K562 (cell line): ENCODE measurements around the gene NUAK2. TPM values are rescaled to one million over a fixed set of nuclear protein-coding genes. Genes with fewer than 3 reads are reported as not detected.
A peak's percentile ranks its signal among the peaks of the same experiment; 100 is the strongest.

Experiments
- ATAC-seq: fragments of 200-7000 bp; cut with Tn5 transposase; 3 replicates; pipeline ENCODE4 v1.9.1; 2020; ENCODE audit warnings: moderate library complexity
- BruUV-seq: library from RNA; stranded (reverse); fragments of 400-500 nt; replicated peaks from 2 replicates; lab custom pipeline; 2021; lab: Mats Ljungman, UMichigan
- CTCF ChIA-PET: fragments of 300-600 bp; formaldehyde crosslinking; extraction: SDS; loops from one replicate; lab custom pipeline; 2021; ENCODE audit warnings: low intra/inter-chr PET ratio; lab: Yijun Ruan, JAX
- POLR2A ChIA-PET: fragments of 300-600, 350-650 bp; sonication (Branson Sonifier 250); formaldehyde crosslinking; extraction: SDS; loops from one replicate; lab custom pipeline; 2021; ENCODE audit warnings: antibody characterized with exemption, inconsistent platforms; lab: Yijun Ruan, JAX
- DNase-seq, 4 experiments: peaks; one replicate each; pipeline versions ENCODE4 v3.0.0 to v3.0.0-alpha.2; 2011 to 2018; ENCODE audit warnings: low spot score in 3 of 4, mixed read lengths in 3 of 4; ENCODE audit errors: extremely low read depth in 1 of 4
- FAIRE-seq: peaks from 2 replicates; lab custom pipeline; 2011; peaks lifted over from hg19 to GRCh38; lab: Jason Lieb, UNC
- H2AFZ ChIP-seq: 2 replicates; pipeline ENCODE4 v1.6.0; 2011; ENCODE audit warnings: low read depth, low read length, control low read depth, inconsistent platforms
- H3K27ac ChIP-seq: fragments of 200-600 bp; 3 replicates; pipeline ENCODE4 v1.8.0; 2011; ENCODE audit warnings: low read depth, mild to moderate bottlenecking, control low read depth, inconsistent platforms, low read length, moderate library complexity, mixed read lengths; ENCODE audit errors: extremely low read depth
- H3K27me3 ChIP-seq, 2 experiments: fragments of 300-600 bp in 1 of 2; 2 replicates in 1 of 2; 3 replicates in 1 of 2; pipeline versions ENCODE4 v1.6.0 to v1.8.0; 2011; ENCODE audit warnings: inconsistent platforms in 2 of 2, low read length in 2 of 2, mild to moderate bottlenecking in 1 of 2, mixed read lengths in 1 of 2, moderate library complexity in 1 of 2; ENCODE audit not compliant: control insufficient read depth in 2 of 2, insufficient read depth in 2 of 2
- H3K36me3 ChIP-seq: fragments of 300-600 bp; 3 replicates; pipeline ENCODE4 v1.8.0; 2011; ENCODE audit warnings: mild to moderate bottlenecking, low read length, inconsistent platforms; ENCODE audit not compliant: control insufficient read depth, insufficient read depth
- H3K4me1 ChIP-seq, 2 experiments: fragments of 200-600 bp in 1 of 2; replicated peaks in 1 of 2; 2 replicates in 1 of 2; 3 replicates in 1 of 2; pipeline versions ENCODE4 v1.5.1 to v1.8.0; 2011; ENCODE audit warnings: inconsistent platforms in 2 of 2, low read length in 2 of 2, mild to moderate bottlenecking in 1 of 2, mixed read lengths in 1 of 2, moderate library complexity in 1 of 2; ENCODE audit not compliant: control insufficient read depth in 2 of 2, insufficient read depth in 2 of 2
- H3K4me2 ChIP-seq: 2 replicates; pipeline ENCODE4 v1.6.1; 2011; ENCODE audit warnings: low read length, control low read depth, inconsistent platforms, mixed read lengths; ENCODE audit not compliant: insufficient read depth
- H3K4me3 ChIP-seq: fragments of 200-600 bp; sonication (generic), shearing (Covaris generic); 2 replicates; pipeline ENCODE4 v1.5.1; 2016; ENCODE audit warnings: control low read depth, inconsistent platforms
- H3K79me2 ChIP-seq: fragments of 200-600 bp; 3 replicates; pipeline ENCODE4 v1.8.0; 2011; ENCODE audit warnings: low read length, inconsistent platforms; ENCODE audit not compliant: control insufficient read depth, insufficient read depth
- H3K9ac ChIP-seq, 2 experiments: 2 replicates each; pipeline versions ENCODE4 v1.6.0 to v1.6.1; 2011; ENCODE audit warnings: low read depth in 2 of 2, low read length in 2 of 2, control low read depth in 1 of 2, inconsistent platforms in 1 of 2, mild to moderate bottlenecking in 1 of 2, mixed read lengths in 1 of 2; ENCODE audit not compliant: insufficient read depth in 1 of 2
- H3K9me1 ChIP-seq: one replicate; pipeline ENCODE4 v1.6.0; 2011; ENCODE audit warnings: inconsistent platforms, mild to moderate bottlenecking, low read length, moderate library complexity; ENCODE audit not compliant: control insufficient read depth, insufficient read depth
- H3K9me3 ChIP-seq: replicated peaks from 2 replicates; pipeline ENCODE4 v1.5.1; 2011; ENCODE audit warnings: low read depth, low read length, inconsistent platforms; ENCODE audit not compliant: control insufficient read depth, insufficient read depth
- H4K20me1 ChIP-seq: replicated peaks from 2 replicates; pipeline ENCODE4 v1.6.1; 2011; ENCODE audit warnings: low read length, inconsistent platforms, mixed read lengths; ENCODE audit not compliant: control insufficient read depth, insufficient read depth
- CREBBP ChIP-seq: IDR thresholded peaks from one replicate; pipeline ENCODE4 v1.6.1; 2012; ENCODE audit warnings: low read depth, mild to moderate bottlenecking, control low read depth, inconsistent platforms, low read length
- CREM ChIP-seq: IDR thresholded peaks from 2 replicates; pipeline ENCODE4 v1.6.1; 2014; ENCODE audit warnings: antibody characterized with exemption, low read depth
- SMAD1 ChIP-seq: fragments of 150-350 bp; IDR thresholded peaks from 2 replicates; pipeline ENCODE4 v1.6.1; 2014; ENCODE audit warnings: low read length, low read depth; ENCODE audit not compliant: partially characterized antibody
- SMARCA5 ChIP-seq: fragments of 450-650 bp; IDR thresholded peaks from 2 replicates; pipeline ENCODE4 v1.6.1; 2016
- TAF1 ChIP-seq: IDR thresholded peaks from 2 replicates; pipeline ENCODE4 v1.6.1; 2011; ENCODE audit warnings: mild to moderate bottlenecking, low read length, moderate library complexity; ENCODE audit not compliant: insufficient read depth, control insufficient read depth, severe bottlenecking; ENCODE audit errors: extremely low read depth
- ZNF175 ChIP-seq: fragments of 200-800 bp; sonication (Bioruptor generic); IDR thresholded peaks from 2 replicates; pipeline ENCODE4 v1.6.1; 2016; ENCODE audit warnings: low read depth, mild to moderate bottlenecking, missing genetic modification characterization, missing compliant biosample characterization
- WGBS: fragments of 100-300 bp; shearing (Covaris generic); methylation state at CpG from one replicate; pipeline ENCODE4 v1.1.6; 2016; ENCODE audit warnings: low coverage, mixed read lengths; ENCODE audit not compliant: insufficient coverage; ENCODE audit errors: missing lambda C conversion rate; 5-methylcytosine and 5-hydroxymethylcytosine counted together
- in situ Hi-C: fragments of 300-500 bp; cut with MboI; formaldehyde crosslinking; loops from 4 replicates; pipeline ENCODE4 v1.15.0; 2018; ENCODE audit warnings: inconsistent platforms, mixed read lengths
- intact Hi-C: fragments of 100-400 bp; cut with micrococcal nuclease; formaldehyde crosslinking; loops from 2 replicates; pipeline ENCODE4 v1.14.2; 2022
- polyA plus RNA-seq, 8 experiments: library from polyadenylated mRNA; depleted of rRNA in 4 of 8; stranded (reverse) in 5 of 8; unstranded in 3 of 8; fragments of >200 nt; fragmentation: Nextera tagmentation in 2 of 8; fragmentation: Illumina TruSeq in 1 of 8; extraction: Ambion mirVana in 2 of 8; extraction: Trizol in 1 of 8; gene quantifications; 2 replicates each; pipeline versions ENCODE4 v1.2.1 to v1.2.3, GENCODE V29; 2011 to 2014; ENCODE audit warnings: inconsistent platforms in 1 of 8, missing spikeins in 1 of 8
- total RNA-seq, 7 experiments: library from RNA; depleted of rRNA in 6 of 7; stranded (reverse); fragments of >200 nt in 6 of 7; fragmentation: Illumina TruSeq in 2 of 7; extraction: Trizol in 2 of 7; gene quantifications; 2 replicates each; pipeline versions ENCODE4 v1.2.1 to v1.2.3, GENCODE V29; 2011 to 2021; ENCODE audit warnings: low replicate concordance in 1 of 7
- TF ChIP-seq, protein P1 (sequence below): fragments of 250-450 bp; sonication (Bioruptor Pico); IDR thresholded peaks from 2 replicates; pipeline ENCODE4 v1.4.0; 2020; ENCODE audit warnings: mild to moderate bottlenecking, moderate library complexity
- TF ChIP-seq, protein P2 (sequence below), 2 experiments: fragments of 450-650 bp; conservative IDR thresholded peaks; 2 replicates each; pipeline ENCODE4 v1.6.1; 2017; ENCODE audit warnings: mild to moderate bottlenecking in 2 of 2, moderate library complexity in 2 of 2
- TF ChIP-seq, protein P3 (sequence below), 3 experiments: fragments of 200-800 bp in 1 of 3; fragments of 250-450 bp in 1 of 3; fragments of 450-650 bp in 1 of 3; sonication (Bioruptor Pico) in 1 of 3; sonication (Bioruptor generic) in 1 of 3; formaldehyde crosslinking in 1 of 3; IDR thresholded peaks; 2 replicates each; pipeline versions ENCODE4 v1.6.1 to v1.8.0; 2016 to 2022; ENCODE audit warnings: mild to moderate bottlenecking in 2 of 3, missing genetic modification characterization in 2 of 3, missing compliant biosample characterization in 1 of 3, moderate library complexity in 1 of 3

Gene NUAK2
- total and polyA plus RNA-seq, 9 of the 15 experiments (the other 6 are each of a cell fraction or from before 2014, with no cell fraction given): 0.04 to 0.44 (median 0.14) TPM

DNA sequence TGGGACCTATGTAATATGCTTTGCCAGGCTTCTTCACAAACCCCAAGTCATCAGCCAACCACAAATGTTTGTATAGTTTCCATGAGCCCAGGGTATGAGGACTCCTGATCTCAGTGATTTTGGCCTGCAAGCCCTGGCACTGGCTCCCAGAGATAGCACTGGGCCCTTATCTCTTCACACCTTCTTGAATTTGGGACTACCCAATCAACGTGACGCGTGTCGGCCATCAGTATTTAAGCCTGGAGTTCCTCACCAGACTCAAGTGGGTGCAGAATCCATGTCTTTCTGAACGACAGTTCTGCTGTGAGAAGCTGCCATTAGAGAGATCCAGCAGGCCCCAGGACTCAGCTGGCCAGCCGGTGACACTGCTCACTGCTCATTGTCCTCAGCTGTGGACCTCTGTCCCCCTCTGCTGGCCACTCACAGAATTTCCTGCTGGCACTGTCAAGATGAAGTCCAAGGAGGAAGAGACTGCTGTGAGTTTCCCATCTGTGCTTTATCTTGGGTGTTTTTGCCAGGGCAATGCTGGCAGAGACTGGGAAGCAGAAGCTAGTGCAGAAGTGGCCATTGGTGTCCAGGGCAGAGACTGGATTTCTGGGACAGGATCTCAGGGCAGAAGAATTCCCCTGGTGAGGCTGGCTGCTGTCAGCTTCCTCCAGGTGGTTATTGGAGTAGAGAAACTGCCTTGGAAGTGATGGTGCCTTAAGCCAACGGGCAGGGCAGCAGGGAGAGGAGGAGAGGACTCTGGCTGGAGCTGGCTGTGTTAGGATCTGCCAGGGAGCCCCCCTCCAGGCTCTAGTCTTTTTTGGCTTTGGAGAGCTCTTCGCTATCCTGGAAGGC is 65.4 kb downstream of the NUAK2 start:
- POLR2A ChIA-PET: interaction anchor here (0.7 to 3.2 kb wide), 20 partner anchors 9 to 422 kb away, joined by 3 to 21 read pairs (median 4); partner anchors contain the start of gene RBBP5
- FAIRE-seq: peak; percentile 98
- peaks cover 12 to 27% of the 10 kb centered on the region in 2 experiments for H3K4me1 ChIP-seq
- 14% methylated on average over 8 of the region's 8 CpGs for WGBS
- H3K79me2 ChIP-seq: no peaks in the 10 kb centered on the region
- CTCF ChIA-PET: interaction anchor here (0.6 to 2.3 kb wide), 9 partner anchors 27 to 449 kb away, joined by 3 to 21 read pairs (median 7); partner anchors contain the start of gene TMCC2
- H3K9ac ChIP-seq: peak overlapping the region in 1 of 2 experiments; percentile 32; a peak in 1 of 4 replicates
- H3K36me3 ChIP-seq: no peaks in the 10 kb centered on the region
- BruUV-seq: no TSS peak
- peak overlapping the region; percentile 20; the same call in 1 of the 2 replicates for H3K4me2 ChIP-seq
- DNase-seq: peak; percentile 87 to 91 (median 90)
- in situ Hi-C loops: loop anchor here (5.0 kb wide), 1 partner anchor 279 kb away; no protein-coding TSS in a partner anchor
- peak; percentile 94 for ATAC-seq
- no peaks in the 10 kb centered on the region for H3K9me3 ChIP-seq
- peaks cover 3% of the 10 kb centered on the region; the same call in 1 of the 2 replicates for H4K20me1 ChIP-seq
- H3K4me3 ChIP-seq: no peak overlapping the region
- H3K9me1 ChIP-seq: no peaks in the 10 kb centered on the region
- peaks cover 0 to 4% of the 10 kb centered on the region in 2 experiments; a peak in 1 of 5 replicates for H3K27me3 ChIP-seq
- no peak overlapping the region for H3K27ac ChIP-seq
- H2AFZ ChIP-seq: no peak overlapping the region
- intact Hi-C loops: loop anchor here (1.0 to 5.0 kb wide), 5 partner anchors 27 to 267 kb away; no protein-coding TSS in a partner anchor
- TF ChIP-seq TAF1 (no peak), CREBBP (no peak), SMARCA5 (no peak), CREM (peak; percentile 56; the same call in 1 of the 2 replicates), SMAD1 (peak; percentile 19), ZNF175 (CRISPR knock-in tag) (no peak)
- TF ChIP-seq, protein P1, sequence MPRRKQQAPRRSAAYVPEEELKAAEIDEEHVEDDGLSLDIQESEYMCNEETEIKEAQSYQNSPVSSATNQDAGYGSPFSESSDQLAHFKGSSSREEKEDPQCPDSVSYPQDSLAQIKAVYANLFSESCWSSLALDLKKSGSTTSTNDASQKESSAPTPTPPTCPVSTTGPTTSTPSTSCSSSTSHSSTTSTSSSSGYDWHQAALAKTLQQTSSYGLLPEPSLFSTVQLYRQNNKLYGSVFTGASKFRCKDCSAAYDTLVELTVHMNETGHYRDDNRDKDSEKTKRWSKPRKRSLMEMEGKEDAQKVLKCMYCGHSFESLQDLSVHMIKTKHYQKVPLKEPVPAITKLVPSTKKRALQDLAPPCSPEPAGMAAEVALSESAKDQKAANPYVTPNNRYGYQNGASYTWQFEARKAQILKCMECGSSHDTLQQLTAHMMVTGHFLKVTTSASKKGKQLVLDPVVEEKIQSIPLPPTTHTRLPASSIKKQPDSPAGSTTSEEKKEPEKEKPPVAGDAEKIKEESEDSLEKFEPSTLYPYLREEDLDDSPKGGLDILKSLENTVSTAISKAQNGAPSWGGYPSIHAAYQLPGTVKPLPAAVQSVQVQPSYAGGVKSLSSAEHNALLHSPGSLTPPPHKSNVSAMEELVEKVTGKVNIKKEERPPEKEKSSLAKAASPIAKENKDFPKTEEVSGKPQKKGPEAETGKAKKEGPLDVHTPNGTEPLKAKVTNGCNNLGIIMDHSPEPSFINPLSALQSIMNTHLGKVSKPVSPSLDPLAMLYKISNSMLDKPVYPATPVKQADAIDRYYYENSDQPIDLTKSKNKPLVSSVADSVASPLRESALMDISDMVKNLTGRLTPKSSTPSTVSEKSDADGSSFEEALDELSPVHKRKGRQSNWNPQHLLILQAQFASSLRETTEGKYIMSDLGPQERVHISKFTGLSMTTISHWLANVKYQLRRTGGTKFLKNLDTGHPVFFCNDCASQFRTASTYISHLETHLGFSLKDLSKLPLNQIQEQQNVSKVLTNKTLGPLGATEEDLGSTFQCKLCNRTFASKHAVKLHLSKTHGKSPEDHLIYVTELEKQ (CRISPR knock-in tag): no peak
- TF ChIP-seq, protein P2, sequence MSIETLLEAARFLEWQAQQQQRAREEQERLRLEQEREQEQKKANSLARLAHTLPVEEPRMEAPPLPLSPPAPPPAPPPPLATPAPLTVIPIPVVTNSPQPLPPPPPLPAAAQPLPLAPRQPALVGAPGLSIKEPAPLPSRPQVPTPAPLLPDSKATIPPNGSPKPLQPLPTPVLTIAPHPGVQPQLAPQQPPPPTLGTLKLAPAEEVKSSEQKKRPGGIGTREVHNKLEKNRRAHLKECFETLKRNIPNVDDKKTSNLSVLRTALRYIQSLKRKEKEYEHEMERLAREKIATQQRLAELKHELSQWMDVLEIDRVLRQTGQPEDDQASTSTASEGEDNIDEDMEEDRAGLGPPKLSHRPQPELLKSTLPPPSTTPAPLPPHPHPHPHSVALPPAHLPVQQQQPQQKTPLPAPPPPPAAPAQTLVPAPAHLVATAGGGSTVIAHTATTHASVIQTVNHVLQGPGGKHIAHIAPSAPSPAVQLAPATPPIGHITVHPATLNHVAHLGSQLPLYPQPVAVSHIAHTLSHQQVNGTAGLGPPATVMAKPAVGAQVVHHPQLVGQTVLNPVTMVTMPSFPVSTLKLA (conservative IDR thresholded peaks at IDR 0.05): peak; percentile 33 to 52; a peak in 3 of 4 replicates
- TF ChIP-seq, protein P3, sequence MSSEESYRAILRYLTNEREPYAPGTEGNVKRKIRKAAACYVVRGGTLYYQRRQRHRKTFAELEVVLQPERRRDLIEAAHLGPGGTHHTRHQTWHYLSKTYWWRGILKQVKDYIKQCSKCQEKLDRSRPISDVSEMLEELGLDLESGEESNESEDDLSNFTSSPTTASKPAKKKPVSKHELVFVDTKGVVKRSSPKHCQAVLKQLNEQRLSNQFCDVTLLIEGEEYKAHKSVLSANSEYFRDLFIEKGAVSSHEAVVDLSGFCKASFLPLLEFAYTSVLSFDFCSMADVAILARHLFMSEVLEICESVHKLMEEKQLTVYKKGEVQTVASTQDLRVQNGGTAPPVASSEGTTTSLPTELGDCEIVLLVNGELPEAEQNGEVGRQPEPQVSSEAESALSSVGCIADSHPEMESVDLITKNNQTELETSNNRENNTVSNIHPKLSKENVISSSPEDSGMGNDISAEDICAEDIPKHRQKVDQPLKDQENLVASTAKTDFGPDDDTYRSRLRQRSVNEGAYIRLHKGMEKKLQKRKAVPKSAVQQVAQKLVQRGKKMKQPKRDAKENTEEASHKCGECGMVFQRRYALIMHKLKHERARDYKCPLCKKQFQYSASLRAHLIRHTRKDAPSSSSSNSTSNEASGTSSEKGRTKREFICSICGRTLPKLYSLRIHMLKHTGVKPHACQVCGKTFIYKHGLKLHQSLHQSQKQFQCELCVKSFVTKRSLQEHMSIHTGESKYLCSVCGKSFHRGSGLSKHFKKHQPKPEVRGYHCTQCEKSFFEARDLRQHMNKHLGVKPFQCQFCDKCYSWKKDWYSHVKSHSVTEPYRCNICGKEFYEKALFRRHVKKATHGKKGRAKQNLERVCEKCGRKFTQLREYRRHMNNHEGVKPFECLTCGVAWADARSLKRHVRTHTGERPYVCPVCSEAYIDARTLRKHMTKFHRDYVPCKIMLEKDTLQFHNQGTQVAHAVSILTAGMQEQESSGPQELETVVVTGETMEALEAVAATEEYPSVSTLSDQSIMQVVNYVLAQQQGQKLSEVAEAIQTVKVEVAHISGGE (CRISPR knock-in tag; IDR thresholded peaks at IDR 0.05): peak in 1 of 3 experiments; percentile 88; a peak in 2 of 6 replicates
